Tibial artery (tissue), 4 donors: ENCODE data around the gene TM7SF2.

Experiments
- DNase-seq, 2 donors: peaks; one replicate each; pipeline ENCODE4 v3.0.0-alpha.2; 2019
- H3K27ac ChIP-seq, 2 donors: fragments of 200-600 bp; sonication (generic) in 1 of 2; 1 replicate in 1 of 2; 2 replicates in 1 of 2; pipeline ENCODE4 v1.5.1; 2018 to 2019; ENCODE audit warnings: mild to moderate bottlenecking in 1 of 2
- H3K27me3 ChIP-seq, 2 donors: fragments of 200-600 bp; sonication (generic) in 1 of 2; one replicate each; pipeline versions ENCODE4 v1.5.1 to v1.6.0; 2016 to 2019
- H3K36me3 ChIP-seq, 3 donors: fragments of 200-600 bp; sonication (generic) in 2 of 3; one replicate each; pipeline ENCODE4 v1.5.1; 2016 to 2019; ENCODE audit warnings: mild to moderate bottlenecking in 2 of 3
- H3K4me1 ChIP-seq, 4 donors: fragments of 200-600 bp; sonication (generic) in 2 of 4; 1 replicate in 3 of 4; 2 replicates in 1 of 4; pipeline ENCODE4 v1.5.1; 2016 to 2019
- H3K4me3 ChIP-seq, 2 donors: fragments of 200-600 bp; sonication (generic) in 1 of 2; 1 replicate in 1 of 2; 2 replicates in 1 of 2; pipeline ENCODE4 v1.5.1; 2018 to 2019; ENCODE audit warnings: mild to moderate bottlenecking in 2 of 2
- H3K9me3 ChIP-seq, 3 donors: fragments of 200-600 bp; sonication (generic) in 1 of 3; one replicate each; pipeline ENCODE4 v1.5.1; 2016 to 2019
- CTCF ChIP-seq, 2 experiments: fragments of 200-600 bp in 1 of 2; fragments of 450-650 bp in 1 of 2; IDR thresholded peaks; one replicate each; pipeline ENCODE4 v1.5.1; 2017 to 2019; ENCODE audit warnings: antibody characterized with exemption in 2 of 2, mild to moderate bottlenecking in 1 of 2, moderate library complexity in 1 of 2
- intact Hi-C: fragments of 100-400 bp; cut with DNase I; formaldehyde crosslinking; loops from one replicate; pipeline ENCODE4 v1.15.0; 2023; ENCODE audit warnings: low total_unique reads

The TM7SF2 gene

GRCh38 chr11:65100674-65101350, 10.9 kb upstream of the TM7SF2 start:
- H3K4me3 ChIP-seq, result no peak overlapping the region
- no peak overlapping the region for H3K27ac ChIP-seq
- DNase-seq, result no peak
- peaks cover 5 to 13% (median 9%) of the 10 kb centered on the region in 3 donors for H3K36me3 ChIP-seq
- H3K4me1 ChIP-seq, result peaks cover 0 to 39% (median 30%) of the 10 kb centered on the region in 4 donors
- no peak for TF ChIP-seq CTCF (IDR thresholded peaks at IDR 0.05)
- H3K9me3 ChIP-seq, result no peaks in the 10 kb centered on the region
- no peaks in the 10 kb centered on the region for H3K27me3 ChIP-seq
- intact Hi-C loops, result no loop called here

GRCh38 chr11:65102142-65103095, 9.3 kb upstream of the TM7SF2 start:
- H3K36me3 ChIP-seq, result peaks cover 5 to 19% (median 16%) of the 10 kb centered on the region in 3 donors
- H3K4me1 ChIP-seq, result peaks cover 0 to 30% (median 21%) of the 10 kb centered on the region in 4 donors
- H3K27me3 ChIP-seq, result no peaks in the 10 kb centered on the region
- peak overlapping the region in 1 of 2 donors; percentile 55 for H3K27ac ChIP-seq
- H3K9me3 ChIP-seq, result no peaks in the 10 kb centered on the region
- intact Hi-C loops, result no loop called here
- no peak for DNase-seq
- TF ChIP-seq CTCF (IDR thresholded peaks at IDR 0.05), result no peak
- no peak overlapping the region for H3K4me3 ChIP-seq

GRCh38 chr11:65103476-65103875, 8.2 kb upstream of the TM7SF2 start:
- Histone ChIP-seq H3K9me3 (no peaks in the 10 kb centered on the region), H3K27me3 (no peaks in the 10 kb centered on the region), H3K36me3 (peaks cover 13 to 26% (median 25%) of the 10 kb centered on the region in 3 donors), H3K27ac (no peak overlapping the region), H3K4me1 (peaks cover 0 to 26% (median 16%) of the 10 kb centered on the region in 4 donors), H3K4me3 (no peak overlapping the region)
- TF ChIP-seq CTCF (IDR thresholded peaks at IDR 0.05), result no peak
- intact Hi-C loops, result no loop called here
- DNase-seq, result no peak

GRCh38 chr11:65104628-65105027, 7.0 kb upstream of the TM7SF2 start:
- Histone ChIP-seq H3K9me3 (no peaks in the 10 kb centered on the region), H3K4me1 (peaks cover 0 to 26% (median 16%) of the 10 kb centered on the region in 4 donors), H3K27ac (no peak overlapping the region), H3K4me3 (no peak overlapping the region), H3K27me3 (no peaks in the 10 kb centered on the region), H3K36me3 (peaks cover 16 to 38% (median 28%) of the 10 kb centered on the region in 3 donors)
- TF ChIP-seq CTCF (IDR thresholded peaks at IDR 0.05), result no peak
- no peak for DNase-seq
- intact Hi-C loops, result no loop called here

- no peaks in the 10 kb centered on the region for H3K27me3 ChIP-seq
- no peaks in the 10 kb centered on the region for H3K9me3 ChIP-seq
- H3K4me3 ChIP-seq, result no peak overlapping the region
- peaks cover 10 to 36% (median 27%) of the 10 kb centered on the region in 4 donors for H3K4me1 ChIP-seq
- intact Hi-C loops, result no loop called here
- H3K36me3 ChIP-seq, result peaks cover 18 to 40% (median 31%) of the 10 kb centered on the region in 3 donors
- TF ChIP-seq CTCF (IDR thresholded peaks at IDR 0.05), result no peak
- DNase-seq, result no peak
- H3K27ac ChIP-seq, result no peak overlapping the region
Observed at GRCh38 chr11:65107078-65107477, 4.6 kb upstream of the TM7SF2 start.
